NB4 (cell line): ENCODE results near the gene SEBOX.

Source experiments
- CTCF ChIP-seq: IDR thresholded peaks from one replicate; pipeline ENCODE4 v1.5.1; 2012; ENCODE audit warnings: low read depth, low read length
- MYC ChIP-seq: IDR thresholded peaks from 2 replicates; pipeline ENCODE4 v1.6.1; 2011; ENCODE audit warnings: low read depth, low read length
- POLR2A ChIP-seq: IDR thresholded peaks from 2 replicates; pipeline ENCODE4 v1.6.1; 2011; ENCODE audit warnings: mild to moderate bottlenecking; ENCODE audit not compliant: insufficient read length; ENCODE audit errors: extremely low read depth

DNA sequence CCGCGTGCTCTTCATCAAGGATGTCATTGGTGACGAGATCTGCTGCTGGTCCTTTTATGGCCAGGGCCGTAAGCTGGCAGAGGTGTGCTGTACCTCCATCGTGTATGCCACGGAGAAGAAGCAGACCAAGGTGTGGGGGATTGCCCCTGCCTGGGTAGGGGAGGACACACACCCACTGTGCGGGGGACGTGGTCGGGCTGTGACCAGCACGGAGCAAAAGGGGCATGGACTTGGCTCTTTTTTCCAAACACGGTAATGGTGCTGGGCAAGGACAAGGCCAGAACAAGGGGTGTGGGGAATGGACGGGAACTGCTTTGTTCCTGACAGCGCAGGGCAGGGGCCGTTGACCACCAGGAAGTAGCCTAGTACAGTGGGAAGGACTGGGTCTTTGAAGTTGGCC is 22.7 kb downstream of the SEBOX start:
- no peak for TF ChIP-seq CTCF
- TF ChIP-seq POLR2A = no peak
- TF ChIP-seq MYC = no peak
